UCSD-AML1 (cell line): ENCODE results near the gene DCUN1D5.
"Not testable (repeated sequence)": the region's sequence is repeated elsewhere in the genome, so short reads cannot be mapped to it uniquely, and the experiment has no call there.

Experiments
- DNase-seq: peaks from one replicate; lab custom pipeline; 2025; ENCODE audit not compliant: unreplicated experiment; lab: John Stamatoyannopoulos, UW

The DCUN1D5 gene

DNA sequence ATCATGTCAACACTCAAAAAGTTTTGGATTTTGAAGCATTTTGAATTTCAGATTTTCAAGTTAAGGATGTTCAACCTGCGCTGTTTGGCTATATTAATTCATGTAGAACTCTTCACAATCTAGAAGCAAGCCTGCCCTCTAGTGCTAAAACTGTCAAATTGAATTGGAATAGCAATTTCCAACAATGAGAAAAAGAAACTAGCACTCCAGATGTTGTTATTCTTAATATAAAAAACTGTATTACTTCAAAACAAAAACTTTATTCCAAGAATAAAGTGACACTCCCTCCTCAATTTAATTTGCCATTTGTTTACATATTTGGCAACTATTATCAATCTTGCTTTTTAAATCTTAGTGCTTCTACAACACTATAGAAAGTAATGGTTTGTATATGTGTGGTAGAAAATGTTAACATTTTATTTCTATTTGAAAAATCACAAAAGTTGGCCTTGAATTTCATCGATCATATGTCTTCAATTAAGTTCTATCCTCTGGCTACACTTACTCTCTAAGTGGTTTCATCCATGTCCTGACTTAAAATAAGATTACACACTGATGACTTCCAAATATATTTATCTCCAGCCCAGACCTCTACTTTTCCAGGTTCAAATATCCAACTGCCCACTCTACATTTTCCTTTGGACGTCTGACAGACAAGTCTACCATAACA, 36.6 kb downstream of the DCUN1D5 start:
- no peak for DNase-seq

DNA sequence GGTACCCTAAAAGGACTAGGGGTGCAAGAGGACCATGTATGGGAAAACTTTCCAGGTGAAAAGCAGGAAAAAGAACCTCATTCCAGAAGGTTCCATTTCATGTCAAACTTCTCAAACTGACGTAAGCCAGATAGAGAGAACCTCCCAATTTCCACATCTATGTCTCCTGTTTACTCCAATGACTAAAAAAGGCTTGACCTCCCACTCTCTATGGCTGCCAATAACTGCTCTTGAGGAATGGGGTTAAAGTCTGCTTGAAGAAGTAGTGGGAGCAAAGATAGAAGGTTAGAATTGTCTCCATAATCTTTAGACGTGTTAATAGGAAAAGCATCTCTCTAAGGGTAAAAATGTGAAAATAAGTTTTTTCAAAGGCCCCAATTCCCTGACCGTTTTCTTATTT, 38.0 kb downstream of the DCUN1D5 start:
- DNase-seq, result no peak

DNA sequence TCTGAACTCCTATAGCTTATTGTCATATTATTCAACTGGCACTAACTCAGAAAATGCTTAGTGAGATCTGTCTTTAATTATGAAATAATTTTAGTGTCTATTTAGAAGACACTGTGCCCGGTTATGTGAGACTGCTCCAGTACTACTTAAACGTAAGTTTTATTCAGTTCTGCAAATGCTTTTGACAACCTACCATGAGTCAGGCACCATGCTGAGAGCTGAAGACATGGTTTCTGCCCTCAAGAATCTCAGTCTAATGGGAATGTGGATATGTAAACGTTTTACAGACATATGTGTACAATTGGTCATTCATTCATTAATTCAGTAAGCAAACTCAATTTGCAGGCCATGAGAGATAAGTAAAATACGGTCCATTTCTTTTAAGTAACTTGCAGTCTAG, 40.0 kb downstream of the DCUN1D5 start:
- no peak for DNase-seq

DNA sequence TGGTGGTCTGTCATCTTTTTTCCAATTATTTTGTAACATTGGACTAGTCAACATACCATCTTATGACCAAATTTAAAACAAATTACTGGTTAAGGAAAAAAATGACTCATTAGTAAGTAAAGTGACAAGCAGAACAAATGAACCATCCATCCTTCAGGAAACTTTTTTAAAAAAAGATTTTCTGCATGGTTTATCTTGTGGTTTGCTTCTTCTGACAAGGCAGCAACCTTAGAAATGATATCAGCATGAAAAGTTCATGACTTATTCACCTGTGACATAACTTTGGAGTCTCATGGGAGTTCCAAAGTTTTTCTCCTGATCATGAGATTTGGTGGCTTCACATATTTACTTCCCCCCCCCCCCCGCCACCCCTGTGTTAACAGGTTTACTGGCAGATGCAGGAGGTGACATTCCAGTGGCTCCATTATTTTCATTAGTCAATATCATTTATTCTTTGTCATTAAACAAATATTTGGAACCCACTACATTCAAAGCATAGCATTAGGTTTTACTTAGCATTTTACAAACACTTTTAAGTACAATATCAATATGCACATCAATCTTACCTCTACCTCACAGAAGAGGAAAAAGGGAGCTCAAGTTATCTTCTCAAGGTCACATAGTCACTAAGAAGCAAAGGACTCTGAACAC, 40.7 kb downstream of the DCUN1D5 start:
- DNase-seq, result no peak

GRCh38 chr11:103050351-103050750, 41.6 kb downstream of the DCUN1D5 start:
- no peak for DNase-seq

DNA sequence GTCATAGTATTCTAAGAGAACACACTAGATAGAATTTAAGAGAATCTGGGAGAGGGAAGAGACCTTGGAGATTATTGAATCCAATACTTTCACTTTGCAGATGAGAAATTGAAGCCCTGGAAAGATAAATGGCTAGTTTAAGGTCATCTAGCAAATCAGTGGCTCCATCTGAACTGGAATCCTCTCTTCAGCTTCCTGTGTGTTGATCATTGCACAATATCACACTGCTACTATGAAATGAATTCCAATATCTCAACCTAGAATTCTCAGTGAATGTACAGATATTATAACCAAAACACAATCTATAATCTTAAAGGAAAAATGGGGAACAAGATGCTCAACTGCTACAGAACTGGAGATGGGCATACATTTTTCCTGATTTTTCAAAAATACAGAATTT, 44.1 kb downstream of the DCUN1D5 start:
- no peak for DNase-seq

DNA sequence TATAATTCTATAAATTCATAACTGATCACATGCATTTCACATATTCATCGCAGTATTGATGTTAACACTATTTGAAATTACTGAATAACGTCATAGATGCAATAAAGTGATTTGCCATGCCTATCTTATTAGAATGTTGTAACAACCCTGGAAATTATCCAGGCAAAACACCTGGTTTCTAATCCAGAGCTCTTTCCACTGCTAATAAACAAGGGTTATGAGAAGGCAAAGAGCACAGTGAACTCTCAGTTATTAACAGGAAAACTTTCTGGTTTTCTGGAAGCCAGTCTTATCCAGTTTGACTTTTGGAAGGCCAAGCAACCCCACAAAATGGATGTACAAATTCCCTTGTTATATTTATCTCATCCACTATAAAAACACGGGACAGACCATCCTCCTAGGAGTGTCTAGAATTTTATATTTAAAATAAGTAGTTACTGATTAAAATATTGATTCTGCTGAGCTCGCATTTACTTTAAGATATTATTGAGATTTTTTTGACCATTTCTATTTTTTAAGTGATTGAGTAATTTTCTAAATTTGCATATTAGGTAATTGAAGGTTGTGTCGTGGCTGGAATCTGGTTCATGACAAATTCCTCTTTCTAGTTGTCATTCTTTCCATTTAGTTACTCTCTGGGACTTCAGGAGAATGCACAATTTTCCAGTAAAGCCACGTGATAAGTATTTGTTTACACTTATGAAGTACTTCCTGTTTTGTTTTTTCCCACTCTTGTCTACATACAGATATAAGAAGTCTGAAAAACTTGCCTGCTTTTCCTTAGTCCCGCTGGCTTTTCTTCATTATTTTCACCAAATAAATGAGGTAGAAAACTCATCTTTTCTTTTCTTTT, 47.9 kb downstream of the DCUN1D5 start:
- no peak for DNase-seq

- DNase-seq, result no peak
Observed at GRCh38 chr11:103042161-103042560, 49.8 kb downstream of the DCUN1D5 start.

DNA sequence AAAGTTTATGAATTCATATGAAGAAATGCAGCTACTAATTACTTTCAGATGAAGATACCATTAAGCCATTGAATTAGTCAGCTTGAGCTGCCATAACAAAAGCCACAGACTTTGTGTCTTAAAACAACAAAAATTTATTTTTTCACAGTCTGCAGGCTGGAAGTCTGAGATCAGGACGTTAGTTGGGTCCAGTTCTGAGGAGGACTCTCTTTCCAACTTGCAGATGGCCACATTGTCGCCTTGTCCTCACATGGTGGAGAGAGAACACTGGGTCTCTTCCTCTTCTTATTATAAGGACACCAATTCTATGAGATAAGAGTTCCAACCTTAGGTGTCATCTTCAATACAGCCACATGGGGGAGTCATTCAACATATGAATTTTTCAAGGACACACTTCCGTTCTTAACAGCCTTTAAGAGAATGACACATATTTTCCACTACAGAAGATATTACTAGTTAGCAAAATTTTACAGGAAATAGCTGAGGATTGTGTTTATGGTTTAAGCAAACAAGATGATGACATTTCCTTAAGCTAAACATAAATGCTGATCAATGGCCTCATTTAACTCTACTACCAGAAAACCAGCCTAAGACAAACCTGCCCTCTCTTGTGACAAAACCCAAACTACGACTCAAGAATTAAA, 56.0 kb downstream of the DCUN1D5 start:
- no peak for DNase-seq

DNA sequence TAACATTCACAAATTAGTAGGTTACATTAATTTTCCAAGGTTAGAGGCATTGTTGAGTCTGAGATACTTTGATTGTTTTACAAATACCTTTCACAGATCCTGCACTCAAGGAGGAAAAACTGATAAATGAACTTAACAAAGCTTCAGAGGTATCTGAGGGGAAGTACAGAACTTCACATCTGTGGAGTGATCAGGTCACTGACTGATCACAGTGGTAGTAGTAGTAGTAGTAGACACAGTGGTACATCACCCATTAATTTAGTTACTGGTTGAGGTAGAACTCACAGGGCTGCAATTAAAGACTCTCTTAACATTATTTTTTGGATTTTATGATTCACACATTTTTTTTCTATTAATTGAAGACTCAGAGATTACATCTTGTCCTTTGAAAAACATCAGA, 56.7 kb downstream of the DCUN1D5 start:
- DNase-seq, result no peak

DNA sequence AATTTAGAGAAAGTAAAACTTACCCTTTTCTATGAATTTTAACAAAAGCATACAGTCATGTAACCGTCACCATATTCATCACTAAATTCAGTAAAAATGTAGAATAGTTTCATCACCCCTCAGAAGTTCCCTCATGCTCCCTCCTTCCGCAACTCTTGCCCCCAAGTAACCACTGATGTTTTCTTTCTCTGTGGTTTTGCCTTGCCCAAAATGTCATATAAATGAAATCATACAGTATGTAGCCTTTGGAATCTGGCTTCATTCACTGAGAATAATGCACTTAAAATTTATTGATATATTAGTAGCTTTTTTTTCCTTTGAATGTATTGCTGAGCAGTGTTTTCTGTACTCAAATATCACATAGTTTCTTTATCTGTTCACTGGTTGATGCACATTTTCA, 60.1 kb downstream of the DCUN1D5 start:
- DNase-seq, result no peak

DNA sequence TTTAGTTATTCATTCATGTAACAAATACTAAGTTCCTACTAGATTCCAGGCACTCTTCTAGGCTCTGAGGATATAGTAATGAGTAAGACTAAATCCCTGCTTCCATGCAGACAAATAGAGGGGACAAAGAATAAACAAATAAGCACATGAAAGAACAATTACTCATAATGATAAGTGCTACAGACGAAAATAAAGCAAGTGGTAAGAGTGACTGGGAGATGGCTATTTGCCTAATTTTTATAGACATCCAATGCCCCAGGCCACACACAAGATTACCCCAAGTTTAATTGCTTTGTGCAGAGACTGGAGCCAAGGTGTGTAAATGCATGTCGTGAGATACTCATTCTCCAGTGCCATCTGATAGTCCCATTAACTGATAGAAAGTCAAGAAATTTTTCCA, 62.6 kb downstream of the DCUN1D5 start:
- DNase-seq, result no peak

- not testable (repeated sequence) for DNase-seq
Observed at GRCh38 chr11:103028304-103029020, 63.5 kb downstream of the DCUN1D5 start.

GRCh38 chr11:103024086-103024485, 67.9 kb downstream of the DCUN1D5 start:
- no peak for DNase-seq

GRCh38 chr11:103016031-103016430, 75.9 kb downstream of the DCUN1D5 start:
- no peak for DNase-seq

- DNase-seq, result no peak
Observed at GRCh38 chr11:103013421-103013820, 78.5 kb downstream of the DCUN1D5 start.
